CD4-positive, alpha-beta T cell treated with Interleukin-17A for 4 hours (primary cell): Measurements from ENCODE around the gene AP1S3.
"Not testable (repeated sequence)": the region's sequence is repeated elsewhere in the genome, so short reads cannot be mapped to it uniquely, and the experiment has no call there.

Experiments used
- DNase-seq: peaks from one replicate; pipeline ENCODE4 v3.0.0-alpha.2; 2020; ENCODE audit warnings: mixed read lengths

AP1S3 gene

GRCh38 chr2:223852281-223852795 lies 15.0 kb upstream of the AP1S3 start:
- no peak for DNase-seq

DNA sequence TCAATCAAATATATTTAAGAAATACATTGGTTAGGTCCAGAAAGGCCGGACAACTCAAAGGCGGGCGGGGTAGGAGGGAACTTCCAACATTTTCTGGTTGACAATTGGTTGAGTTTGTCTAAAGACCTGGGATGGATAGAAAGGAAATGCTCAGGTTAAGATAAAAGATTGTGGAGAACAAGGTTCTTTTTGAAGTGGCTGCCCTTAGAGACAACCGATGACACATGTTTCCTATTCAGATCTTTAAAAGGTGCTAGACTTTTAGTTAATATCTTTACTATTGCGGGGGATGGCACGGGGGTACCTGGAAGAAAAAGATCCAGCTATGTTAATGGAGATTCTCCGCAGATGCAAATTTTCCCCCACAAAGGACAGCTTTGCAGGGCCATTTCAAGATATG lies 10.0 kb upstream of the AP1S3 start:
- no peak for DNase-seq

GRCh38 chr2:223846515-223846914 lies 9.1 kb upstream of the AP1S3 start:
- DNase-seq: no peak

GRCh38 chr2:223841436-223842190 lies 4.2 kb upstream of the AP1S3 start:
- no peak for DNase-seq

GRCh38 chr2:223835701-223836532 lies 1.5 kb downstream of the AP1S3 start:
- no peak for DNase-seq

- no peak for DNase-seq
These were observed 3.0 kb downstream of the AP1S3 start for GRCh38 chr2:223834431-223834830.

DNA sequence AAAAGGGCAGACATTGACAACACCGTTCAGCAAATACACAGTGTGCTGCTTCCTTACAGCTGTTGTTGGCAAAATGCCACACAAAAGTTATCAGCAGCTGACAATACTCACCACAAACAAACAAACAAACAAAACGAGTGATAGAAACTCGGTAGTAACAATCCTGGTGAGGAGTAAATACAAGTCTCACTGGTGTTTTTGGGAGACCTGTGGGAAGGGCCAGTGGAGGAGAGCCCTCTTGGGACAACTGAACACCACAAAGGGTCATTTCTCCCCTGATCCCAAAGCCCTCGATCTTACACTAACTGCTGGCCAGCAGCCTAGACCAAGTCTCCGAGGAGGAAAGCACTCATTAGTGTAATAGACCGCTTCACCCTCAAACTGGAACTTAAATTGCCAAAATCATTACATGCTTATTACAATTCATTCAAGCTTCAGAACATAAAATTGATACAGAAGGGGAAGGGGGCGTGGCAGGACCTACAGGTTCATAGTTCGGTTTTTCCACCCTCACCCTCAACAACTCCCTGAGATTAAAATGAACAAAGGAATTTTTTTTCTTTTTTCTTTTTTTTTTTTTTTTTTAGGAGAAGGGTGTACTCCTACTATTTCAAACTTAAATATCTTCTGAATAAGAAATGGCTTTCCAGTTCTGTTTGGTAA lies 5.0 kb downstream of the AP1S3 start:
- DNase-seq: no peak

- DNase-seq: no peak
These were observed 8.3 kb downstream of the AP1S3 start for GRCh38 chr2:223829128-223829527.

DNA sequence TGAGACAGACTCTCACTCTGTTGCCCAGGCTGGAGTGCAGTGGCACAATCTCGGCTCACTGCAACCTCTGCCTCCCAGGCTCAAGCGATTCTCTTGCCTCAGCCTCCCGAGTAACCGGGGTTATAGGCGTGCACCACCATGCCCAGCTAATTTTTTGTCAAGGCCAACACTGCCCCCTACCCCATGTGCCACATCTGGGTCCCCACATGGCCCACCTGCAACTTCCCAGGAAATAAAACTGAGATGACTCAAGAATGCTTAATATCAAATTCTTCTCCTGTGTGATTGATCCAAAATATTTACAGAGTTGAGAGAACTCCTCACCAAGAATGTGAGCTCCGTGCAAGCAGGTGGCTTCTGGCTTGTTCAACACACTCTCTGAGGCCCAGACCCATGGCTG lies 9.1 kb downstream of the AP1S3 start:
- DNase-seq: no peak

DNA sequence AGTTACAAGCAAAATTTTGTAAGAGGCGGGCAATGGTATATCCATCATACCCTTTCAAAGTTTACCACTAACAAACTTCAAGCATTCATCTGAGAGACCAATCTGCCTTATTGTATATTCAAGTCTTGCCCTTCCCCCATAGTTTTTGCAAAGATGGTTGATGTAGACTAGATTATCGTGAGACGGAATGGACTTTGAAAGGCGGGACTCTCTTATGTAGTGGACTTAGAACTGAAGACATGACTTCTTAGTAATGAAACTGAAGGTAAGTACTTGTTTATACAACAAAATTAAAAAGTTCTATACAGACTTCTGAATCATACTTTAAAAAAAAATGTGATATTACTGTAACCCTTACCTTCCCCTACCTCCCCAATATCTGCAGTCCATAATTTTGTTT lies 10.4 kb downstream of the AP1S3 start:
- no peak for DNase-seq

GRCh38 chr2:223824301-223824700 lies 13.1 kb downstream of the AP1S3 start:
- DNase-seq: no peak

- no peak for DNase-seq
These were observed 14.6 kb downstream of the AP1S3 start for GRCh38 chr2:223822818-223823217.

GRCh38 chr2:223820549-223820948 lies 16.8 kb downstream of the AP1S3 start:
- DNase-seq: no peak

- no peak for DNase-seq
These were observed 17.5 kb downstream of the AP1S3 start for GRCh38 chr2:223819891-223820290.

GRCh38 chr2:223815884-223816570 lies 21.4 kb downstream of the AP1S3 start:
- no peak for DNase-seq

- no peak for DNase-seq
These were observed 22.0 kb downstream of the AP1S3 start for GRCh38 chr2:223815186-223815883.

GRCh38 chr2:223814764-223815163 lies 22.6 kb downstream of the AP1S3 start:
- DNase-seq: not testable (repeated sequence)

GRCh38 chr2:223813329-223813728 lies 24.1 kb downstream of the AP1S3 start:
- no peak for DNase-seq

- DNase-seq: no peak
These were observed 25.6 kb downstream of the AP1S3 start for GRCh38 chr2:223811757-223812156.

DNA sequence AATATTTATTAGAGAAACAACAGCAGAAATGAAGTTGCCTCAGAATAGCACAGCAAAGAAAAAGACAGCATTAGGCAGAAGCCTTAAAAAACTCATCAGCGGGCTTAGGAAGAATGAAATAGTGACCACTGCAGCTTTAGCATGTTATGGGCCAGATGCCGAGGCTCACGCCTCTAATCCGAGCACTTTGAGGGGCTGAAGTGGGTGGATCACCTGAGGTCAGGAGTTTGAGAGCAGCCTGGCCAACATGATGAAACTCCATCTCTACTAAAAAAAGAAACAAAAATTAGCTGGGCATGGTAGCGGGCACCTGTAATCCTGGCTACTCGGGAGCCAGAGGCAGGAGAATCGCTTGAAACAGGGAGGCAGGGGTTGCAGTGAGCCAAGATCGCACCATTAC lies 32.4 kb downstream of the AP1S3 start:
- DNase-seq: no peak

GRCh38 chr2:223801736-223802135 lies 35.6 kb downstream of the AP1S3 start:
- DNase-seq: no peak

- DNase-seq: no peak
These were observed 36.5 kb downstream of the AP1S3 start for GRCh38 chr2:223800908-223801307.
